Neutrophil (primary cell): ENCODE data around the gene PCNP.
A peak's percentile ranks its signal among the peaks of the same experiment; 100 is the strongest.

ENCODE experiments used
- H3K27ac ChIP-seq: fragments of 200-600 bp; sonication (generic); 2 replicates; pipeline ENCODE4 v1.5.1; 2016; ENCODE audit warnings: mild to moderate bottlenecking, moderate library complexity
- H3K27me3 ChIP-seq: fragments of 200-600 bp; sonication (generic); 2 replicates; pipeline ENCODE4 v1.6.0; 2016; ENCODE audit warnings: mild to moderate bottlenecking
- H3K36me3 ChIP-seq: fragments of 200-600 bp; sonication (generic); 2 replicates; pipeline ENCODE4 v1.5.1; 2017
- H3K4me1 ChIP-seq, 2 experiments: fragments of 200-600 bp in 1 of 2; sonication (generic) in 1 of 2; 1 replicate in 1 of 2; 2 replicates in 1 of 2; pipeline versions ENCODE4 v1.5.1 to v1.6.1; 2013 to 2016; ENCODE audit warnings: low read depth in 1 of 2, low read length in 1 of 2, mild to moderate bottlenecking in 1 of 2, moderate library complexity in 1 of 2; ENCODE audit not compliant: control insufficient read depth in 1 of 2, insufficient read depth in 1 of 2
- H3K4me3 ChIP-seq, 2 experiments: fragments of 200-600 bp in 1 of 2; sonication (generic) in 1 of 2; 1 replicate in 1 of 2; 2 replicates in 1 of 2; pipeline ENCODE4 v1.5.1; 2013 to 2016; ENCODE audit warnings: low read depth in 1 of 2, low read length in 1 of 2, mild to moderate bottlenecking in 1 of 2, moderate library complexity in 1 of 2
- H3K9me3 ChIP-seq: fragments of 200-600 bp; sonication (generic); 2 replicates; pipeline ENCODE4 v1.5.1; 2016
- CTCF ChIP-seq: fragments of 200-600 bp; sonication (generic); IDR thresholded peaks from 2 replicates; pipeline ENCODE4 v1.5.1; 2016; ENCODE audit warnings: antibody characterized with exemption

PCNP gene

GRCh38 chr3:101556064-101556463 lies 17.9 kb upstream of the PCNP start:
- Histone ChIP-seq H3K4me3 (no peak overlapping the region), H3K4me1 (no peaks in the 10 kb centered on the region), H3K27ac (no peak overlapping the region), H3K9me3 (no peaks in the 10 kb centered on the region), H3K27me3 (peaks cover 64% of the 10 kb centered on the region), H3K36me3 (no peaks in the 10 kb centered on the region)
- no peak for TF ChIP-seq CTCF

- H3K27ac ChIP-seq, result peak within 1 kb of the TSS; percentile 87
- H3K9me3 ChIP-seq, result no peaks in the 10 kb centered on the region
- peaks cover 13% of the 10 kb centered on the region for H3K36me3 ChIP-seq
- peaks cover 11% of the 10 kb centered on the region in 2 experiments for H3K4me1 ChIP-seq
- peak within 1 kb of the TSS; percentile 80 to 86 for H3K4me3 ChIP-seq
- no peak for TF ChIP-seq CTCF
- H3K27me3 ChIP-seq, result peaks cover 43% of the 10 kb centered on the region
Measured at GRCh38 chr3:101561630-101562328, 12.2 kb upstream of the PCNP start, which contains the start of gene TRMT10C. TSS of gene TRMT10C (plus strand) at chr3:101561868. CDS start at chr3:101564782, 2,914 bp downstream.

- peaks cover 13% of the 10 kb centered on the region for H3K36me3 ChIP-seq
- no peak overlapping the region for H3K27ac ChIP-seq
- H3K9me3 ChIP-seq, result no peaks in the 10 kb centered on the region
- TF ChIP-seq CTCF, result no peak
- peaks cover 31% of the 10 kb centered on the region for H3K27me3 ChIP-seq
- H3K4me3 ChIP-seq, result no peak overlapping the region
- H3K4me1 ChIP-seq, result peaks cover 3 to 4% of the 10 kb centered on the region in 2 experiments
Measured at GRCh38 chr3:101567528-101568317, 6.3 kb upstream of the PCNP start.

GRCh38 chr3:101571028-101571895 lies 2.7 kb upstream of the PCNP start:
- no peaks in the 10 kb centered on the region for H3K9me3 ChIP-seq
- no peak overlapping the region for H3K27ac ChIP-seq
- no peak overlapping the region for H3K4me3 ChIP-seq
- TF ChIP-seq CTCF, result no peak
- H3K27me3 ChIP-seq, result peaks cover 31% of the 10 kb centered on the region
- H3K4me1 ChIP-seq, result peaks cover 25 to 28% of the 10 kb centered on the region in 2 experiments
- H3K36me3 ChIP-seq, result peaks cover 2% of the 10 kb centered on the region

- peaks cover 12% of the 10 kb centered on the region for H3K36me3 ChIP-seq
- H3K27ac ChIP-seq, result peak overlapping the region; percentile 96
- H3K4me1 ChIP-seq, result peaks cover 25 to 28% of the 10 kb centered on the region in 2 experiments
- H3K27me3 ChIP-seq, result peaks cover 25% of the 10 kb centered on the region
- H3K9me3 ChIP-seq, result no peaks in the 10 kb centered on the region
- TF ChIP-seq CTCF, result no peak
- peak overlapping the region; percentile 71 to 85 for H3K4me3 ChIP-seq
Measured at GRCh38 chr3:101574388-101575112, 570 bp downstream of the PCNP start.
